ENCODE measurements around the gene KRTAP10-10.

- TF ChIP-seq GATA2 (IDR thresholded peaks at IDR 0.05; ENCODE audit: low read depth, low read length): no peak
- no peak for TF ChIP-seq GATA3 (IDR thresholded peaks at IDR 0.05; ENCODE audit: low read depth, low read length)
These were observed 40.7 kb downstream of the KRTAP10-10 start for GRCh38 chr21:44677881-44678280.

Data from SH-SY5Y (cell line).